Esophagus squamous epithelium (tissue), 5 donors: ENCODE measurements around the gene XCR1. TPM values are rescaled to one million over a fixed set of nuclear protein-coding genes. Genes with fewer than 3 reads are reported as not detected.
"Not testable (repeated sequence)": the region's sequence is repeated elsewhere in the genome, so short reads cannot be mapped to it uniquely, and the experiment has no call there.

Source experiments
- DNase-seq: peaks from one replicate; lab custom pipeline; 2025; lab: John Stamatoyannopoulos, UW
- H3K27ac ChIP-seq, 4 donors: fragments of 200-600 bp; sonication (generic); one replicate each; pipeline ENCODE4 v1.5.1; 2016 to 2019; ENCODE audit warnings: mild to moderate bottlenecking in 1 of 4
- H3K27me3 ChIP-seq, 4 donors: fragments of 200-600 bp; sonication (generic); 1 replicate in 3 of 4; 2 replicates in 1 of 4; pipeline versions ENCODE4 v1.5.1 to v1.6.0; 2017 to 2021; ENCODE audit warnings: antibody characterized with exemption in 1 of 4
- H3K36me3 ChIP-seq, 3 donors: fragments of 200-600 bp; sonication (generic); one replicate each; pipeline ENCODE4 v1.5.1; 2016 to 2019
- H3K4me1 ChIP-seq, 3 donors: fragments of 200-600 bp; sonication (generic); one replicate each; pipeline ENCODE4 v1.5.1; 2017 to 2019
- H3K4me3 ChIP-seq, 4 donors: fragments of 200-600 bp; sonication (generic); 1 replicate in 3 of 4; 2 replicates in 1 of 4; pipeline ENCODE4 v1.5.1; 2016 to 2019; ENCODE audit warnings: mild to moderate bottlenecking in 2 of 4, moderate library complexity in 1 of 4
- H3K9me3 ChIP-seq, 3 donors: fragments of 200-600 bp; sonication (generic); one replicate each; pipeline ENCODE4 v1.5.1; 2016 to 2019
- POLR2A ChIP-seq, 4 donors: fragments of 450-650 bp; IDR thresholded peaks; one replicate each; pipeline ENCODE4 v1.6.1; 2017; ENCODE audit warnings: antibody characterized with exemption in 4 of 4, mild to moderate bottlenecking in 4 of 4, moderate library complexity in 3 of 4
- WGBS, 2 donors: methylation state at CpG; one replicate each; pipeline ENCODE4 v1.1.5; 2018; 5-methylcytosine and 5-hydroxymethylcytosine counted together
- intact Hi-C: fragments of 100-400 bp; cut with DNase I; formaldehyde crosslinking; loops from one replicate; pipeline ENCODE4 v1.15.0; 2022
- total RNA-seq, 4 donors: library from RNA; depleted of rRNA; stranded (reverse); fragments of >200 nt; gene quantifications; one replicate each; pipeline ENCODE4 v1.1.0, GENCODE V29; 2016
- TF ChIP-seq, protein P1 (sequence below), 6 experiments: fragments of 450-650 bp in 4 of 6; fragments of 200-600 bp in 2 of 6; sonication (generic) in 2 of 6; IDR thresholded peaks; one replicate each; pipeline ENCODE4 v1.5.1; 2016 to 2019; ENCODE audit warnings: antibody characterized with exemption in 6 of 6, mild to moderate bottlenecking in 4 of 6, moderate library complexity in 4 of 6
- donor health status: DM: yes; HTN: yes; CAD: no.

Gene XCR1
- total RNA-seq, 4 donors from 2014 or later: 0.08 to 0.19 (median 0.12) TPM; not detected in 1

- Histone ChIP-seq H3K9me3 (no peaks in the 10 kb centered on the region), H3K36me3 (no peaks in the 10 kb centered on the region), H3K27me3 (peaks cover 0 to 31% (median 0%) of the 10 kb centered on the region in 4 donors), H3K4me3 (no peak overlapping the region), H3K27ac (no peak overlapping the region), H3K4me1 (no peaks in the 10 kb centered on the region)
- intact Hi-C loops: no loop called here
- no peak for TF ChIP-seq POLR2A (IDR thresholded peaks at IDR 0.05)
- TF ChIP-seq, protein P1, sequence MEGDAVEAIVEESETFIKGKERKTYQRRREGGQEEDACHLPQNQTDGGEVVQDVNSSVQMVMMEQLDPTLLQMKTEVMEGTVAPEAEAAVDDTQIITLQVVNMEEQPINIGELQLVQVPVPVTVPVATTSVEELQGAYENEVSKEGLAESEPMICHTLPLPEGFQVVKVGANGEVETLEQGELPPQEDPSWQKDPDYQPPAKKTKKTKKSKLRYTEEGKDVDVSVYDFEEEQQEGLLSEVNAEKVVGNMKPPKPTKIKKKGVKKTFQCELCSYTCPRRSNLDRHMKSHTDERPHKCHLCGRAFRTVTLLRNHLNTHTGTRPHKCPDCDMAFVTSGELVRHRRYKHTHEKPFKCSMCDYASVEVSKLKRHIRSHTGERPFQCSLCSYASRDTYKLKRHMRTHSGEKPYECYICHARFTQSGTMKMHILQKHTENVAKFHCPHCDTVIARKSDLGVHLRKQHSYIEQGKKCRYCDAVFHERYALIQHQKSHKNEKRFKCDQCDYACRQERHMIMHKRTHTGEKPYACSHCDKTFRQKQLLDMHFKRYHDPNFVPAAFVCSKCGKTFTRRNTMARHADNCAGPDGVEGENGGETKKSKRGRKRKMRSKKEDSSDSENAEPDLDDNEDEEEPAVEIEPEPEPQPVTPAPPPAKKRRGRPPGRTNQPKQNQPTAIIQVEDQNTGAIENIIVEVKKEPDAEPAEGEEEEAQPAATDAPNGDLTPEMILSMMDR (IDR thresholded peaks at IDR 0.05): no peak
- no peak for DNase-seq
- WGBS, 2 donors: 50 to 65% methylated on average over 5 of the region's 5 CpGs
Measured at GRCh38 chr3:46049093-46049492, 21.8 kb upstream of the XCR1 start.

DNA sequence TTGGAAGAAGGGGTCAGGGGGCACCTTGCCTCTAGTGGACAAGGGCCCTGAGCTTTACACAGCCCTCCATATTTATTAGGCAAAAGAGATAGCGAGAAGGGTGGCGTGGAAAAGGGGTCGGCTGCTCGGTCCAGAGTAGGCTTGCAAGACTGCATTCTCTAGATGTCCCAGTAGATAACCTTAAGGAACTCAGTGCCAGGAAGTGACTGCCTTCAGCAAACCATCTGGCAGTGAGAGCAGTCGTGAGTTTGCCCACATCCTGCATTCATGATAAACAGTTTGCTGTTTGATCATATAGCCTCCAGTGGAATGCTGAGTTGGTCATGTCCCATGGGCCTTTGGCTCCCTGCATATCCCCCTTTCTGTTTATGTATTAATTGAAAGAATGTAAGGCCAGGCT, 18.9 kb upstream of the XCR1 start:
- intact Hi-C loops, DNase-seq, H3K36me3 ChIP-seq, H3K4me1 ChIP-seq, H3K4me3 ChIP-seq, H3K27ac ChIP-seq, H3K27me3 ChIP-seq, H3K9me3 ChIP-seq: not testable (repeated sequence)
- 61 to 62% methylated on average over 5 of the region's 5 CpGs for WGBS, 2 donors

DNA sequence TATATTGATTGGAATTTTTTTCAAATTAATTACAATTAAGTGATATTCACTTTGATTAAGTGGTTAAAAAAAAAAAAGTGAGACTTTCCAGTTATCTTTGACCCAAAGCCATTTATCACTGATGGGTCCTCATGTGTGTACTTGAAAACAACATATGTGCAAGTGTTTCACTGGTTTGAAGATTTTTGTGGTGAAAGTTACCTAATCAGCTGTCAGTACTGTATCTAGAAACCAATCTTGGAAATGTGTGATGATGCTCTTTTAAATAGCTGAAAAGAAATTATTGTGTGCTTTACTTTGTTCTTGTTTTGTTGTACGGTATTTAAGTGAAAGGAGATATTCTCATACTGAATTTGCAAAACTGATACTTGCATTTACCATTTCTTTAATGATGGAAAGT, 11.6 kb upstream of the XCR1 start:
- no peak overlapping the region for H3K27ac ChIP-seq
- TF ChIP-seq POLR2A (IDR thresholded peaks at IDR 0.05): no peak
- TF ChIP-seq, protein P1 (IDR thresholded peaks at IDR 0.05): no peak
- no peaks in the 10 kb centered on the region for H3K4me1 ChIP-seq
- WGBS, 2 donors: 89 to 95% methylated on average over 1 of the region's 1 CpG
- H3K9me3 ChIP-seq: no peaks in the 10 kb centered on the region
- DNase-seq: no peak
- intact Hi-C loops: no loop called here
- no peaks in the 10 kb centered on the region for H3K36me3 ChIP-seq
- H3K4me3 ChIP-seq: no peak overlapping the region
- H3K27me3 ChIP-seq: no peaks in the 10 kb centered on the region

GRCh38 chr3:46038071-46038470, 10.8 kb upstream of the XCR1 start:
- H3K27ac ChIP-seq, H3K36me3 ChIP-seq, DNase-seq, H3K9me3 ChIP-seq, intact Hi-C loops, H3K27me3 ChIP-seq, H3K4me1 ChIP-seq, H3K4me3 ChIP-seq: not testable (repeated sequence)
- 45 to 52% methylated on average over 3 of the region's 3 CpGs for WGBS, 2 donors

- 67 to 80% methylated on average over 1 of the region's 1 CpG for WGBS, 2 donors
- Histone ChIP-seq H3K27me3 (no peaks in the 10 kb centered on the region), H3K9me3 (no peaks in the 10 kb centered on the region), H3K27ac (no peak overlapping the region), H3K4me1 (no peaks in the 10 kb centered on the region), H3K4me3 (no peak overlapping the region), H3K36me3 (no peaks in the 10 kb centered on the region)
- intact Hi-C loops: no loop called here
- DNase-seq: no peak
- no peak for TF ChIP-seq POLR2A (IDR thresholded peaks at IDR 0.05)
- TF ChIP-seq, protein P1 (IDR thresholded peaks at IDR 0.05): no peak
Measured at GRCh38 chr3:46036191-46036590, 8.9 kb upstream of the XCR1 start.

- intact Hi-C loops: no loop called here
- Histone ChIP-seq H3K36me3 (no peaks in the 10 kb centered on the region), H3K9me3 (peaks cover 0 to 4% (median 0%) of the 10 kb centered on the region in 3 donors), H3K27me3 (no peaks in the 10 kb centered on the region), H3K4me3 (no peak overlapping the region), H3K4me1 (no peaks in the 10 kb centered on the region), H3K27ac (no peak overlapping the region)
- no peak for TF ChIP-seq POLR2A (IDR thresholded peaks at IDR 0.05)
- TF ChIP-seq, protein P1 (IDR thresholded peaks at IDR 0.05): no peak
- WGBS, 2 donors: 71 to 79% methylated on average over 2 of the region's 2 CpGs
- no peak for DNase-seq
Measured at GRCh38 chr3:46031747-46032146, 4.5 kb upstream of the XCR1 start.
